NCI-H69 (cell line): ENCODE data around the gene SIN3A.
"Not testable (repeated sequence)": the region's sequence is repeated elsewhere in the genome, so short reads cannot be mapped to it uniquely, and the experiment has no call there.

ENCODE experiments used
- DNase-seq: peaks from one replicate; lab custom pipeline; 2025; lab: John Stamatoyannopoulos, UW

Gene SIN3A

DNA sequence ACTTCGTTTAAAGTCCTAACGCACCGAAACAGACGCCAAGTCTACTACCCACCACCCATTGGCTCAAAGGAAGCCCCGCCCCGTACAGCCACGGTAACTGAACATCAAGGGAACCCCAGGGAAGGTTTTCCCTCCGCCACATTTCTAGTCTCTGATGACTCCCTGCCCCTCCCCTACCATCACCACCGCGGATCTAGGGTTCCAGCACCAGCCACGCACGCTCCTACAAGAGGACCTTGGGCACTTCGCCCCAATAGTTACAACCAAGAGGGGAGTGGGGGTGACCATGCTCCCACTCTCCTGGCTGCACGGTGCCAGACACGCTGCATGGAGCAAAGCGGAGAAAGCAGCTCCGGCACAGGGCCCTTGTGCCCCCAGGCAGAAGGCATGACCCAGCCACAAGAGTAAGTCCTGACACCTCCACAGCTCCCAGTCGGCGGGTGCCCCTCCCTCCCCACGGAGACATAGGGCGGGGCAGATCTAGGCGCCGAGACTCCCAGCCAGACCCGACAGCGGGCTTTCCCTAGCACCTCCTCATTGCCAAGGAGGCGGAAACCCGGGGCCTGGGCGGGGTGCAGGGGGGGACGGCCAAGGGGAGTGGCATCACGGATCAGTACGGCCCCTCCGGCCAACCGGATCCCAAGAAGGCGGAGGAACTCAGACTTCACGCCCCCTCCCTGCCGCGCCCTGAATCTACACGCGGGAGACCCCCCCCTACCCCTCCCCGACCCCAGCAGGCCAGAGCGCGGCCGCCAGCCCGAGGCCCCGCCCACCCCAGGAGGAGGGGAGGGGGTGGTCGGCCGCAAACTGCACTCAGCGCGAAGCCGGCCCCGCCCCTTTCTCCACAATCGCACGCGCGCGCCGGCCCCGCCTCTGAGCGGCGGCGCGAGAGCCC lies 936 bp downstream of the SIN3A start:
- DNase-seq, result peak; percentile 96

DNA sequence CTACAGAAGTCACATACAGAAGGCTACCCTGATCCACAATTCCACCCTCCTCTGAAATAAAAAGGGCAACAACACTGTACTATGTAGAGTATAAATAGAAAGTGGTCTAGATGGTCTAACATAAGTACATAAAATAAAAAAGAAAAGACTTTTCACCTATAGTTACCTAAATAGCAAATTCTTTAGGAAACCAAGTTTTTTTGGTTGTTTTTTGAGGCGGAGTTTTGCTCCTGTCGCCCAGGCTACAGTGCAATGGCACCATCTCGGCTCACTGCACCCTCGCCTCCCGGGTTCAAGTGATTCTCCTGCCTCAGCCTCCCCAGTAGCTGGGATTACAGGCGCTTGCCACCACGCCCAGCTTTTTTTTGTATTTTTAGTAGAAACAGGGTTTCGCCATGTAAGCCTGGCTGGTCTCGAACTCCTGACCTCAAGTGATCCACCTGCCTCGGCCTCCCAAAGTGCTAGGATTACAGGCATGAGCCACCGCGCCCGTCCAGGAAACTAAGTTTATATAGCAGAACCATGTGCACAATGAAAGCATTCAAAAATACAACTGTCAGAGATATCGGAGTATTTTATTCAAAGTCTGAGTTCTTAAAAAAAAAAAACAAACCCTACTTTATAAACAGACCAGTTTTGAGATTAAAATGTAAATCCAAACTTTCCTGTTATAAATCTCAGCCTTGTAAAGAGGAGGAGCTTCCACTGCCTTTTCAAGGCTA lies 1.7 kb downstream of the SIN3A start:
- DNase-seq, result no peak

DNA sequence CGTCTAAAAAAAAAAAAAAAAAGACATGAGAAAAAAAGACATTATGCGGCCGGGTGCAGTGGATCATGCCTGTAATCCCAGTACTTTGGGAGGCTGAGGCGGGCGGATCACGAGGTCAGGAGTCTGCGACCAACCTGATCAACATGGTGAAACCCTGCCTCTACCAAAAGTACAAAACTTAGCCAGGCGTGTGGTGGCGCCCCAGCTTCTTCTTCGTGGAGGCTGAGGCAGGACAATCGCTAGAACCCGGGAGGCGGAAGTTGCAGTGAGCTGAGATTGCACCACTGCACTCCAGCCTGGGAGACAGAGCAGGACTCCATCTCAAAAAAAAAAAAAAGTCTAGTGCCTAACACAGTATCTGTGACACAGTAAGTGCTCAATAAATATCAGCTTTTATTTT lies 3.3 kb downstream of the SIN3A start:
- DNase-seq, result not testable (repeated sequence)

GRCh38 chr15:75446151-75446550 lies 5.3 kb downstream of the SIN3A start:
- no peak for DNase-seq

DNA sequence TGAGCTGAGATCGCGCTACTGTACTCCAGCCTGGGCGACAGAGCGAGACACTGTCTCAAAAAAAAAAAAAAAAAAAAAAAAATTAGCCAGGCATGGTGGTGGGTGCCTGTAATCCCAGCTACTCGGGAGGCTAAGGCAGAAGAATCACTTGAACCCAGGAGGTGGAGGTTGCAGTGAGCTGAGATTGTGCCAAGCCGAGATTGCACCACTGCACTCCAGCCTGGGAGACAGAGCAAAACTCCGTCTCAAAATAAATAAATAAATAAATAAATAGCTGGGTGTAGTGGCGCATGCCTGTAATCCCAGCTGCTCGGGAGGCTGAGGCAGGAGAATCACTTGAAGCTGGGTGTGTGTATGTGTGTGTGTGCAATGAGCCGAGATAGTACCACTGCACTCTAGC lies 6.2 kb downstream of the SIN3A start:
- DNase-seq, result not testable (repeated sequence)

GRCh38 chr15:75443972-75444453 lies 7.5 kb downstream of the SIN3A start:
- not testable (repeated sequence) for DNase-seq

- DNase-seq, result no peak
These were observed 13.8 kb downstream of the SIN3A start for GRCh38 chr15:75437721-75438120.

GRCh38 chr15:75436881-75437280 lies 14.6 kb downstream of the SIN3A start:
- DNase-seq, result no peak

DNA sequence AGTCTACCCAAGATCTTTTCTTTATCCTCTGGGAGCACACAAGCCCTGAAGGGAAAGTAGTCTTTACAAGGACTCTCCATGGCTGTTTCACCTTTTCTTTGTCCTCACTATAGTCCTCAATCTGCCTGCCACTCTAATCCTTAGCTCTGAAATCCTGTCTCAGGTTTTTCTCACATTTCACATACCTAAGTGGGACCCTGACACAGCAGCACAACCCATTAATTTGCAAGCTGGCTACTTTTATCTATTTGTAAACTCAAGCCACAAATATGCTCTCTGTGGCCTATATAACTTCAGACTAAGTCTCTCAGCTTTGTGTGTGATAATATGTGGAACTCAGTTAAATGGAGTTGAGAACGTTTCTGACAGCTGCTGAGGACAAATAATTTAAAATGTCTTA lies 19.8 kb downstream of the SIN3A start:
- no peak for DNase-seq

DNA sequence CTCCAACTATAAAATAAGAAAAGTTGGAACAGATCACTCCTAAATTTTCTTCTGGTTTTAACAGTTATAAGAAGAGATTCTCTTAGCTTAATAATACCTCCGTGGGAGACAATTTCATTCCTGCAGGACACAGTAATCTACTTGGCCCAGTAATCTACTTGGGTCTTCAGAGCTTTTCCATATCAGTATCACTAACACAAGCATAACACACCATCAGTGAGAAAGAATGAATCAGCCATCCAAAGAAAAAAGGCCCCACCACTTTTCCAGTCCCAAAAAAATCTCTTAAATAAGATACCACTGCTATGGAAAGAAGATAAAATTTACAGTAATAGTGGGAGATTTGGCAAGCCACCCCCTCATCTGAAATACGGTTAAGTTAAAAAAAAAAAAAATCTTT lies 20.2 kb downstream of the SIN3A start:
- no peak for DNase-seq

- DNase-seq, result no peak
These were observed 21.2 kb downstream of the SIN3A start for GRCh38 chr15:75430259-75430658.

DNA sequence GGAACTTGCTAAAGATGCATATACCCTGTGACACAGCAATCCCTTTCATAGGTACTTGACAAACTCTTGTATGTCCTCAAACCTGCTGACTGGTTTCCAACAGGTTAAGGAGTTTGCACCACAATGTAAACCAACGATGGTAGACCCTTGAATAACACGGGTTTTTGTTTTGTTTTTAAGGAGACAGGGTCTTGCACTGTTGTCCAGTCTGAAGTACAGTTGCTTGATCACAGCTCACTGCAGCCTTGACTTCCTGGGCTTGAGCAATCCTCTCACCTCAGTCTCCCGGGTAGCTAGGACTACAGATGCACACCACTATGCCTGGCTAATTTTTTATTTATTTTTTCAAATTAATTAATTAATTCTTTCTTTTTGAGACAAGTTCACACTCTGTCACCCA lies 23.3 kb downstream of the SIN3A start:
- no peak for DNase-seq

- DNase-seq, result peak; percentile 37
These were observed 25.5 kb downstream of the SIN3A start for GRCh38 chr15:75425966-75426500.

GRCh38 chr15:75422554-75422953 lies 28.9 kb downstream of the SIN3A start:
- DNase-seq, result no peak

GRCh38 chr15:75420698-75421097 lies 30.8 kb downstream of the SIN3A start:
- no peak for DNase-seq

- DNase-seq, result no peak
These were observed 34.9 kb downstream of the SIN3A start for GRCh38 chr15:75416584-75416983.

DNA sequence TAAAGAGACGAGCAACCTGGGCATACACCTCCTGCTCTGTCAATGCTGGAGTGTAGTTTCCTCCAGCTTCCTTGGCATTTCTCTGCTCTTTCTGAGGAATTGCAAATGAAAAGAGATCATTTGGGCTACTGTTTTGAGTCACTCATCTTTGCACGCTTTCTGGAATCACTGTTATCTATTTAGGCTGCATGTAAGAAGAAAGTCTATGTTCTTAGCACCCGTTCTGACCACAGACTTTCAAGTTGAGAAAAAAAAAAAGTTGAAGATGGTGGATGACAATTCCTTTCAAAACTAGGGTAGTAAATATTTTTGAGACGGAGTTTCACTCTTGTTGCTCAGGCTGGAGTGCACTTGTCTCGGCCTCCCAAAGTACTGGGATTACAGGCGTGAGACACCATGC lies 41.3 kb downstream of the SIN3A start:
- no peak for DNase-seq

- no peak for DNase-seq
These were observed 44.4 kb downstream of the SIN3A start for GRCh38 chr15:75407083-75407482.

GRCh38 chr15:75403892-75404291 lies 47.6 kb downstream of the SIN3A start:
- no peak for DNase-seq

DNA sequence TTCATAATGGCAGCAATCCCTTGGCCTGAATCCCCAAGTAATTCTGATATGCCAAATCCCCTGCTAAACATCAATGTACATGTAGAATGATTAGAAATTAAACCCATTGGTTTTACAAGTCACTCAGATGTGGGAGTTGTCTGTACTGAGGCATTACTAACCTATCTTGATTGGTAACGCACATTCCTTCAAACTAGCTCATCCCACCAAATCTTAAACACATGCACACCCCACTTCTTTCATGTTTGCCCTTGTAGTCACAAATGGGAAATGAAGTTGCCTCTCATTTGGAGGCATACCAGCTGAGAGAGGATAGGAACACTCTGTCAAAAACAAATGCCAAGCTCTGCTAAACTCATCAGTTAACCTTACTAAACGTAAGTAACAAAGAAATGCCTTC lies 54.0 kb downstream of the SIN3A start:
- DNase-seq, result no peak

- DNase-seq, result peak; percentile 78
These were observed 61.6 kb downstream of the SIN3A start for GRCh38 chr15:75389791-75390382.

- DNase-seq, result not testable (repeated sequence)
These were observed 67.5 kb downstream of the SIN3A start for GRCh38 chr15:75383986-75384385.
